ENCODE results near the gene NTNG2.

Gene NTNG2

DNA sequence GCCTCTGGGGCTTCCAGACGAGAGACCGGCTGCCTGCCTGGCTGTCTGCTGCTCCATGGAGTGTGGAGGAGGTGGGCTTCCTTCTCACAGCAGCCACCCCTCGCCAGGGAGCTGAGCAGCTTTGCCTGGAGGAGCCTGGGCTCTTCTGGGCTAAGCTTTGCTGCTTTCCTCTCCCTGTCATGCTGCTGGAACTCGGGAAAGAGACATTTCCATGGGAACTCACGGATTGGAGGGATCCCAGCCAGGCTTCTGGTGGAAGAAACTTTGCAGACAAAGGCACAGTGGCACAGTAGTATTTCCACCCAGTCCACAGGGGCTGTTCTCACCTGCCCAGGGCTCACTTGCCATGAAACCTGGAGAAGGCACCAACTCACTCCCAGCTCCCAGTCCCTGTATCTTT, 5.6 kb upstream of the NTNG2 start:
- no peak overlapping the region for H3K27ac ChIP-seq
- TF ChIP-seq, protein P1, sequence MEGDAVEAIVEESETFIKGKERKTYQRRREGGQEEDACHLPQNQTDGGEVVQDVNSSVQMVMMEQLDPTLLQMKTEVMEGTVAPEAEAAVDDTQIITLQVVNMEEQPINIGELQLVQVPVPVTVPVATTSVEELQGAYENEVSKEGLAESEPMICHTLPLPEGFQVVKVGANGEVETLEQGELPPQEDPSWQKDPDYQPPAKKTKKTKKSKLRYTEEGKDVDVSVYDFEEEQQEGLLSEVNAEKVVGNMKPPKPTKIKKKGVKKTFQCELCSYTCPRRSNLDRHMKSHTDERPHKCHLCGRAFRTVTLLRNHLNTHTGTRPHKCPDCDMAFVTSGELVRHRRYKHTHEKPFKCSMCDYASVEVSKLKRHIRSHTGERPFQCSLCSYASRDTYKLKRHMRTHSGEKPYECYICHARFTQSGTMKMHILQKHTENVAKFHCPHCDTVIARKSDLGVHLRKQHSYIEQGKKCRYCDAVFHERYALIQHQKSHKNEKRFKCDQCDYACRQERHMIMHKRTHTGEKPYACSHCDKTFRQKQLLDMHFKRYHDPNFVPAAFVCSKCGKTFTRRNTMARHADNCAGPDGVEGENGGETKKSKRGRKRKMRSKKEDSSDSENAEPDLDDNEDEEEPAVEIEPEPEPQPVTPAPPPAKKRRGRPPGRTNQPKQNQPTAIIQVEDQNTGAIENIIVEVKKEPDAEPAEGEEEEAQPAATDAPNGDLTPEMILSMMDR (conservative IDR thresholded peaks at IDR 0.05) = no peak

DNA sequence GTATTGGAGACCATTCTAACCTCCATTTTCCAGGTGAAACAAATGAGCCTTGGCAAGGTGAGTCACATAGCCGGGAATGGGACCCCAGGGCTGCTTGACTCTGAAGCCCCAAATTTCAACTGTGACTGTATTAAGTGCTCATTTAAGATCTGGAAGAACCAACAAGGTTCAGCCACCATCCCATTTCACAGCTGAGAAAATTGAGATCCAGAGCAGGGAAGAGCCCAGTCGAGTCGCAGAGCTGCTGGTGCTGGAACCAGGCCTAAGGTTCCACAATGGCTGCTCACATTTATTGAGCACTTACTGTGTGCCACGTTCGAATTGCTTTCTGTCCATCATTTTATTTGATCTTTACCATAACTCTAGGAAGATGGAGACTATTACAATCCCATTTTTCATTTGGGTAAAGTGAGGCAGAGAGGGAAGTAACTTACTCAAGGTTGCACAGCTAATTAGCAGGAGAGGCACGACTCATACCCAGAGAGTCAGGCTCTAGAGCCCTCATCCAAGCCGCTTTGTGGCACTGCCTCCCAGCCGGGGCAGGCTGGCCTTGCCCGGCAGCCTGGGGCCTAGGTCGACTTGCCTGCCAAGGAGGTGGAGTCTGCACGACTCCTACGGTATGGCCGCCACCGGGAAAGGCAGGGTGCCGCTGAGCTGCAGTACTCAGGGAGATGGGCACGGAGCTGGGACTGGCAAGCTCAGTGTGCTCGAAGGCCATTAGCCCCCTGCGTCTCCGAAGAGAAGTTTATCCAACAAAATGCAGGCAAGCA, 4.3 kb upstream of the NTNG2 start:
- TF ChIP-seq, protein P1 (conservative IDR thresholded peaks at IDR 0.05) = no peak
- H3K27ac ChIP-seq = no peak overlapping the region

DNA sequence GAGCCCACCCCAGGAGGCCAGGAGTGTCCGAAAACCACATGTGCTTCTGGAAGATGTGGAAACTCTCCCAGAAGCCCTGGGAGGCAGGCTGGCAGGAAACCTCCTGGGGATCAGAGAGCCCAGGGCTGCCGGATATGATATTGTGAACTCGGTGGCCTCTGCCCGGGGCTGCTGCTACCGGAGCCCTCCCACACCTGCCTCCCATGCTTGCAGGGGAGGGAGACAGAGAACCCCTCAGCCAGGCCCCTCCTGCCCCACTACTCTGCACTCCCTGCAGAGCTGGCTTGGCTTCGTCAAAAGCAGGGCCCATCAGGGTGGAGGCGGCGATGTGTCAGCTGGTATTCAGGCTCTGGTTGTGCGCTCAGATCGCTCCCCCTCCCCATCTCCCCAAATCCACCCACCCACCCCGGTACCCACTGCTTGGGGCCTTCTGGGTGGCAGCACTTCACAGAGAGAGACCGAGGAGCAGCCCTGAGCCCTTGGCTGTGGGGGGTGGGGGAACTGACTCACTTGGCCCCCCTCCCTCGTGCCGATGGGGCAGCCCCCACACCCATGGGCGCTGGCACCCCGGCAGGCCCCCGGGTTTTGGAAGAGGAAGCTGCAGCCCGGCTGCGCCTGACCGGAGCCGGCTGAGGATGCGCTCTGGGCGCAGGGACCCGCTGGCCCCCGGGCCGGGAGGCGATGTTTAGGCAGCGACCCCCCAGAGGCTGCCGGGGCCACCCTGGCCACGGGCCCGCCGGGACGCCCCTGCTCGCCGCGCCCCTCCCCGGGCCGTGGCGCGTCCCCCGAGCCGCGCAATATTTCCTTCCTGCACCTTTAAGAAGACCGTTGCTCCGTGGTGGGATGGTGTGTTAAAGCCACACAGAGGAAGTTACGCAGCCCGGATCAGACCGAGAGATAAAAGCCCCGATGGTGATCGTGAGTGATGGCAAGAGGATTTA, 786 bp upstream of the NTNG2 start:
- H3K27ac ChIP-seq = peak overlapping the region; percentile 61; the same call in 1 of the 2 replicates
- TF ChIP-seq, protein P1 (conservative IDR thresholded peaks at IDR 0.05) = no peak

DNA sequence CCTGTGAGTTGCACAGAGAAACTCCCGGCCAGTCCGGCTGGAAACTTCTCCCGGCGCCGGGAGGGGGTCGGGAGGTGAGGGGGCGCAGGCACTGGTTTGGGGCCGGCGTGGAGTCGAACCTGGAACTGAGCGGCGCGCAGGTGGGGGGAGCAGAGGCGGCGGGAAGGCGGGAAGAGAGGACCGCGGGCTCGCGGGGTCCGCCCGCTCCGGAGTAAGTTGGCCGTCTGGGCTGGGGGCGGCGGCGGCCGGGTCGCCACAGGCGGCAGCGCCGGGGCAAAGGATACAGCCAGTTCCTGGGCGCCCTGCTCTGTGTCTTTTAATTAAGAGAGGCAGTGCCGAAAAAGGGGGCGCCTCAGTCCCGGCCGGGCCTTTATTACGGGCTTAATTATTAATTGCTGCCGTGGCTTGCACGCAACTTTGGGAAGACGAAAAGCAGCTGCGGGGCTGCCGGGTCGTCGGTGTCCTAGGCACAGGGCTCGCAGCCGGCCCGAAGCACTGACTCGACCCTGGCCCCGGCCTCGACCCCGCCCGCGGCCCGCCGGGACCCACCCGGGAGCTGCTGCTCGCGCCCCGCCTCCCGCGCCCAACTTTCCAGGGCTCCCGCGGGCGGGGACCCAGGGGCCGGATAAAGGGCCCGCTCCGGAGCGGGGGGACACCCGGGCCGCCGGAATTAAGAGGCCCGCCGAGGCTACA, 1.1 kb downstream of the NTNG2 start:
- peak overlapping the region; percentile 70; the same call in 1 of the 2 replicates for H3K27ac ChIP-seq
- TF ChIP-seq, protein P1 (conservative IDR thresholded peaks at IDR 0.05) = no peak

DNA sequence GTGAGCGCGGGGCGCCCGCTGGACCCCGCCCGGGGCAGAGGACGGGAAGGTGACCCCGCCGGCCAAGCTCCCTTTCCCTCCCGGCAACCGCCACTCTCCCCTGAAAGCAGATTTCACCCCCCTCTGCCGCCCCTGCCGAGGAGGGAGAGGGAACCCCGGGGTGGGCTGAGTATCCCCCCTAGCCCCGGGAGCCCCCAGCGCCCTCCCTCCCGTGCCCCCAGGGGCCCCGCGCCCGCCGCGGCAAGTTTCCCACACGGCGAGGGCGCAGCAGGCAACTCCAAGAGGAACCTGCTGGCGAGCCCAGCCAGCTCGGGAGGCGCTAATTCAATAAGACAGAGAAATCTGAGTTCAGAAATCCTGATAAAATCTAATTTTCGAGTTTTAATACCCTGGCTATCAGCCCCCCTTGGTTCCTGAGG, 1.6 kb downstream of the NTNG2 start:
- H3K27ac ChIP-seq = peak overlapping the region; percentile 70
- TF ChIP-seq, protein P1 (conservative IDR thresholded peaks at IDR 0.05) = no peak

DNA sequence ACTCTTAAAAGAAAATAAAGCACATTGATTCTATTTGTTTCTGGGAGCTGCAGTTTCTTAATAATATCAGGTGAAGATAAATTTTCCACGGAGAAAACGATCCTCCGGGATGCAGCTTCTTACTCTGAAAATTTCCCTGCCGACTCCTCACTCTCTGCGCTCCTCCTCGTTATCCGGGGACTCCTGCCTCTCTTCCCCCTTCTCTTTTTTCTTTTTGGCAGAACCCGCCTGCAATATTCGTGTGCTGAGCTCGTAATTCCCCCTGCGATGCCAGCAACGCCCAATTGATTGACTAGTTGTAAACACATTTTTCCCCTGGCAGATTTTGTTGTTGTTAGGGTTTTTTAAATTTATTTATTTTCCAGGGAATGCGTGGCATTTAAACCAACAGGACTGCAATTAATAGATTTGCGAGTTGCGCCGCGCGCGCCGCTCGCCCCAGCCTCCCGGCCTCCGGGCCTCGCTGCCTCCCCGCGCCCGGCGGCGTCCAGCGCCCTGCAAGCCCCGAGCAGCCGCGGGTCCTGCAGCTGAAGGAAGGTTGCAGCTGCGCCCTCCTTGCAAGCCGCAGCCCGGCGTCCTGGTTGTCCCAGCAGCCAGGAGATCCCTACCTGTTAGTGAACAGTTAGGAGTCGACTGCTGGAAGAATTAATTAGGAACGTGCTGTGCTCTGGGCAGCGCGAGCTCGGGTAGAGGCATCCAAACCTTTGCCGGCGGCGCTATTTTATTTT, 2.2 kb downstream of the NTNG2 start:
- TF ChIP-seq, protein P1 (conservative IDR thresholded peaks at IDR 0.05) = no peak
- H3K27ac ChIP-seq = peak overlapping the region; percentile 70
